IMR-90 (cell line): ENCODE measurements around the gene ARAP1. TPM values are rescaled to one million over a fixed set of nuclear protein-coding genes. Genes with fewer than 3 reads are reported as not detected.

ENCODE experiments used
- ATAC-seq: fragments of 200-7000 bp; cut with Tn5 transposase; 2 replicates; pipeline ENCODE4 v1.9.1; 2020; ENCODE audit warnings: low read depth, mild to moderate bottlenecking, moderate library complexity
- BruUV-seq: library from RNA; stranded (reverse); fragments of 400-500 nt; replicated peaks from 2 replicates; lab custom pipeline; 2021; lab: Mats Ljungman, UMichigan
- CTCF ChIA-PET: fragments of 300-600 bp; formaldehyde crosslinking; extraction: SDS; loops from one replicate; lab custom pipeline; 2021; ENCODE audit warnings: antibody characterized with exemption; lab: Yijun Ruan, JAX
- POLR2A ChIA-PET: fragments of 300-600 bp; sonication (Branson Sonifier 250); formaldehyde crosslinking; loops from one replicate; lab custom pipeline; 2022; ENCODE audit warnings: antibody characterized with exemption; ENCODE audit not compliant: unreplicated experiment; lab: Charles Lee
- DNase-seq: peaks from one replicate; pipeline ENCODE4 v3.0.0; 2013
- H2AFZ ChIP-seq: replicated peaks from 2 replicates; pipeline ENCODE3; 2013; ENCODE audit warnings: low read length, mild to moderate bottlenecking; ENCODE audit not compliant: poor library complexity
- H2AK5ac ChIP-seq: 2 replicates; pipeline ENCODE4 v1.6.1; 2013; ENCODE audit warnings: low read depth, low read length, inconsistent platforms
- H2AK9ac ChIP-seq: replicated peaks from 2 replicates; pipeline ENCODE3; 2013; ENCODE audit warnings: mild to moderate bottlenecking, low read depth, low read length, moderate library complexity; ENCODE audit not compliant: poor library complexity
- H2BK120ac ChIP-seq: 2 replicates; pipeline ENCODE4 v1.6.1; 2013; ENCODE audit warnings: low read depth, low read length, inconsistent platforms
- H2BK15ac ChIP-seq: 3 replicates; pipeline ENCODE4 v1.6.1; 2013; ENCODE audit warnings: low read depth, low read length, inconsistent platforms
- H2BK20ac ChIP-seq: 2 replicates; pipeline ENCODE4 v1.6.1; 2013; ENCODE audit warnings: low read depth, mild to moderate bottlenecking, inconsistent platforms, low read length, moderate library complexity
- H2BK5ac ChIP-seq: 2 replicates; pipeline ENCODE4 v1.6.1; 2013; ENCODE audit warnings: mild to moderate bottlenecking, low read depth, low read length, inconsistent platforms; ENCODE audit not compliant: poor library complexity, severe bottlenecking
- H3K14ac ChIP-seq: replicated peaks from 2 replicates; pipeline ENCODE4 v1.6.1; 2013; ENCODE audit warnings: low read depth, low read length, inconsistent platforms
- H3K18ac ChIP-seq: 2 replicates; pipeline ENCODE4 v1.6.1; 2013; ENCODE audit warnings: low read depth, low read length, control low read depth
- H3K23ac ChIP-seq: 2 replicates; pipeline ENCODE4 v1.6.1; 2013; ENCODE audit warnings: low read depth, low read length, inconsistent platforms
- H3K27ac ChIP-seq: 2 replicates; pipeline ENCODE4 v1.5.1; 2013; ENCODE audit warnings: mild to moderate bottlenecking, control low read depth, low read length; ENCODE audit not compliant: insufficient read depth
- H3K27me3 ChIP-seq: 2 replicates; pipeline ENCODE4 v1.6.1; 2013; ENCODE audit warnings: low read length; ENCODE audit not compliant: control insufficient read depth, insufficient read depth
- H3K36me3 ChIP-seq: 2 replicates; pipeline ENCODE4 v1.6.1; 2013; ENCODE audit warnings: low read length, mixed read lengths; ENCODE audit not compliant: control insufficient read depth, insufficient read depth
- H3K4ac ChIP-seq: 2 replicates; pipeline ENCODE4 v1.6.1; 2013; ENCODE audit warnings: low read depth, low read length, inconsistent platforms
- H3K4me1 ChIP-seq: 2 replicates; pipeline ENCODE4 v1.6.1; 2013; ENCODE audit warnings: low read length, mixed read lengths; ENCODE audit not compliant: control insufficient read depth, insufficient read depth
- H3K4me2 ChIP-seq: 2 replicates; pipeline ENCODE4 v1.6.1; 2013; ENCODE audit warnings: low read depth, mild to moderate bottlenecking, control low read depth, low read length, moderate library complexity
- H3K4me3 ChIP-seq: 2 replicates; pipeline ENCODE4 v1.5.1; 2013; ENCODE audit warnings: low read depth, mild to moderate bottlenecking, control low read depth, low read length, moderate library complexity; ENCODE audit not compliant: insufficient read depth
- H3K56ac ChIP-seq: 2 replicates; pipeline ENCODE4 v1.6.1; 2013; ENCODE audit warnings: low read length, inconsistent platforms; ENCODE audit not compliant: insufficient read depth; ENCODE audit errors: extremely low read depth
- H3K79me1 ChIP-seq, 2 experiments: 2 replicates each; pipeline ENCODE4 v1.6.1; 2013; ENCODE audit warnings: low read length in 2 of 2, inconsistent platforms in 1 of 2, low read depth in 1 of 2
- H3K9ac ChIP-seq: 2 replicates; pipeline ENCODE4 v1.6.1; 2013; ENCODE audit warnings: low read depth, low read length, control low read depth
- H3K9me1 ChIP-seq: 2 replicates; pipeline ENCODE4 v1.6.1; 2013; ENCODE audit warnings: low read length, inconsistent platforms; ENCODE audit not compliant: insufficient read depth
- H3K9me3 ChIP-seq: 2 replicates; pipeline ENCODE4 v1.6.1; 2013; ENCODE audit warnings: low read length; ENCODE audit not compliant: control insufficient read depth, insufficient read depth
- H4K20me1 ChIP-seq: 2 replicates; pipeline ENCODE4 v1.6.1; 2013; ENCODE audit warnings: low read length, inconsistent platforms; ENCODE audit not compliant: insufficient read depth
- H4K5ac ChIP-seq: 2 replicates; pipeline ENCODE4 v1.6.1; 2013; ENCODE audit warnings: mild to moderate bottlenecking, low read depth, low read length, control low read depth
- H4K8ac ChIP-seq, 2 experiments: 2 replicates each; pipeline ENCODE4 v1.6.1; 2013; ENCODE audit warnings: low read depth in 2 of 2, low read length in 2 of 2, control low read depth in 1 of 2, inconsistent platforms in 1 of 2
- H4K91ac ChIP-seq: 2 replicates; pipeline ENCODE4 v1.6.1; 2013; ENCODE audit warnings: low read depth, low read length, inconsistent platforms; ENCODE audit not compliant: insufficient read depth
- BHLHE40 ChIP-seq: fragments of 150-350 bp; IDR thresholded peaks from 2 replicates; pipeline ENCODE4 v1.6.1; 2016; ENCODE audit warnings: mild to moderate bottlenecking, low read depth, low read length
- CEBPB ChIP-seq: IDR thresholded peaks from 2 replicates; pipeline ENCODE4 v1.6.1; 2012; ENCODE audit warnings: low read depth, low read length, improper control_type of control experiment
- CHD1 ChIP-seq: IDR thresholded peaks from 2 replicates; pipeline ENCODE4 v1.6.1; 2012; ENCODE audit warnings: low read depth, low read length, improper control_type of control experiment
- ELK1 ChIP-seq: fragments of 150-350 bp; IDR thresholded peaks from 2 replicates; pipeline ENCODE4 v1.6.1; 2016; ENCODE audit warnings: low read depth, mild to moderate bottlenecking, low read length, moderate library complexity, borderline replicate concordance
- MAZ ChIP-seq: IDR thresholded peaks from 2 replicates; pipeline ENCODE4 v1.6.1; 2012; ENCODE audit warnings: low read depth, mild to moderate bottlenecking, low read length, improper control_type of control experiment, moderate library complexity, borderline replicate concordance
- MXI1 ChIP-seq: IDR thresholded peaks from 2 replicates; pipeline ENCODE4 v1.6.1; 2012; ENCODE audit warnings: low read depth, mild to moderate bottlenecking, low read length, moderate library complexity, borderline replicate concordance
- NFE2L2 ChIP-seq: fragments of 150-350 bp; IDR thresholded peaks from 2 replicates; pipeline ENCODE4 v1.6.1; 2016; ENCODE audit warnings: low read depth, mild to moderate bottlenecking, low read length
- RCOR1 ChIP-seq: IDR thresholded peaks from 2 replicates; pipeline ENCODE4 v1.6.1; 2012; ENCODE audit warnings: mild to moderate bottlenecking, low read length, improper control_type of control experiment; ENCODE audit not compliant: insufficient replicate concordance
- SMC3 ChIP-seq: fragments of 150-350 bp; IDR thresholded peaks from 2 replicates; pipeline ENCODE4 v1.6.1; 2016; ENCODE audit warnings: low read depth, mild to moderate bottlenecking, antibody characterized with exemption, low read length, moderate library complexity
- WGBS, 2 experiments: methylation state at CpG; one replicate each; pipeline versions ENCODE4 v1.1.5 to v1.1.7; 2013; ENCODE audit warnings: missing lambda C conversion rate in 2 of 2; ENCODE audit not compliant: insufficient read length in 1 of 2; ENCODE audit errors: extremely low coverage in 2 of 2; 5-methylcytosine and 5-hydroxymethylcytosine counted together
- dilution Hi-C: fragments of 300-500 bp; cut with HindIII; formaldehyde crosslinking; loops from one replicate; pipeline ENCODE4 v1.14.3; 2018; ENCODE audit warnings: low sequenced_read_pairs; ENCODE audit not compliant: unreplicated experiment
- in situ Hi-C: fragments of 300-500 bp; cut with MboI; formaldehyde crosslinking; loops from 3 replicates; pipeline ENCODE4 v1.14.3; 2019; ENCODE audit warnings: low sequenced_read_pairs, inconsistent platforms, mixed read lengths
- intact Hi-C: fragments of 100-400 bp; cut with micrococcal nuclease; formaldehyde crosslinking; loops from 2 replicates; pipeline ENCODE4 v1.10.0; 2022
- polyA plus RNA-seq, 3 experiments: library from polyadenylated mRNA; depleted of rRNA; stranded (reverse); fragments of >200 nt; gene quantifications; 2 replicates each; pipeline ENCODE4 v1.2.3, GENCODE V29; 2012; ENCODE audit warnings: low replicate concordance in 1 of 3
- total RNA-seq: library from RNA; depleted of rRNA; stranded (reverse); fragments of >200 nt; gene quantifications from 2 replicates; pipeline ENCODE4 v1.2.3, GENCODE V29; 2012

The ARAP1 gene
- total and polyA plus RNA-seq, 2 of the 4 experiments (the other 2 are of a cell fraction), result 37.6 to 63.1 TPM

- Histone ChIP-seq H3K79me1 (no peaks in the 10 kb centered on the region), H4K20me1 (no peaks in the 10 kb centered on the region), H3K4me2 (no peak overlapping the region), H3K36me3 (no peaks in the 10 kb centered on the region), H2BK20ac (no peak overlapping the region), H3K23ac (no peak overlapping the region), H2BK120ac (no peak overlapping the region), H3K4ac (no peak overlapping the region), H3K9ac (no peak overlapping the region), H3K27ac (no peak overlapping the region), H3K4me1 (no peaks in the 10 kb centered on the region; the same call in 1 of the 2 replicates), H3K18ac (no peak overlapping the region), H2AFZ (no peak overlapping the region), H2AK9ac (no peak overlapping the region), H2AK5ac (no peak overlapping the region), H3K9me3 (no peaks in the 10 kb centered on the region), H3K56ac (no peak overlapping the region), H2BK5ac (no peak overlapping the region), H3K27me3 (peaks cover 55% of the 10 kb centered on the region), H4K91ac (no peak overlapping the region), H2BK15ac (no peak overlapping the region), H4K8ac (no peak overlapping the region), H3K14ac (no peak overlapping the region), H3K4me3 (no peak overlapping the region), H3K9me1 (no peaks in the 10 kb centered on the region), H4K5ac (no peak overlapping the region)
- BruUV-seq, result no TSS peak
- ChIA-PET POLR2A (no interaction called here), CTCF (no interaction called here)
- dilution Hi-C loops, result no loop called here
- DNase-seq, result no peak
- TF ChIP-seq BHLHE40 (no peak), SMC3 (no peak), MXI1 (no peak), CEBPB (no peak), NFE2L2 (no peak), ELK1 (no peak), CHD1 (no peak), MAZ (no peak), RCOR1 (no peak)
- in situ Hi-C loops, result loop anchor here (10.0 kb wide), 2 partner anchors 63 to 173 kb away; no protein-coding TSS in a partner anchor
- no peak for ATAC-seq
- WGBS, 2 experiments, result 60% methylated on average over 1 of the region's 4 CpGs; no CpG with 5 or more reads in 1 of the 2 experiments
- intact Hi-C loops, result no loop called here
Observed at GRCh38 chr11:72647882-72648281, 104.3 kb downstream of the ARAP1 start.
